GM10266 (cell line): Measurements from ENCODE around the gene SLC30A4.

Experiments used
- DNase-seq: peaks from one replicate; pipeline ENCODE4 v3.0.0; 2012; ENCODE audit errors: extremely low spot score
- CTCF ChIP-seq: IDR thresholded peaks from 2 replicates; pipeline ENCODE4 v1.5.1; 2012; ENCODE audit warnings: mild to moderate bottlenecking, low read depth; ENCODE audit not compliant: control insufficient read depth, insufficient read depth; ENCODE audit errors: missing control alignments

SLC30A4 gene

DNA sequence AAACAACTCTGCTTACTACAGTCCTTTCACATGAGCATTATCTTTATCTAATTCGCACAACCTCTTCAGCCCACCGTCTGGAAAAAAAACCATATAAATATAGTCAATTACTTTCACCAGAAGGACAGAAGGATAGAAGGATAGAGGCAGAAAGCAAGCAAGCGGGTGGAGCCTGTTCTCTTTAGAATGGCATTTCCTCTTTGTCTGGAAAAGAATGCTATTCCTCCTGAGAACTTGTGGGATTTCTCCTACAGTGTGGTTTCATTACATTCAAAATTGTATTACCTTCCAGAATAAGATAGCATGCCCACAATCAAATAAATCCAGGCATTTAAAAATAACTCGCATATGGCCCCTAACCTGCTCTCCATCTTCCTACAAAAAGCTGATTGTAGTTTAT is 23.1 kb downstream of the SLC30A4 start:
- DNase-seq, result no peak
- TF ChIP-seq CTCF, result no peak

DNA sequence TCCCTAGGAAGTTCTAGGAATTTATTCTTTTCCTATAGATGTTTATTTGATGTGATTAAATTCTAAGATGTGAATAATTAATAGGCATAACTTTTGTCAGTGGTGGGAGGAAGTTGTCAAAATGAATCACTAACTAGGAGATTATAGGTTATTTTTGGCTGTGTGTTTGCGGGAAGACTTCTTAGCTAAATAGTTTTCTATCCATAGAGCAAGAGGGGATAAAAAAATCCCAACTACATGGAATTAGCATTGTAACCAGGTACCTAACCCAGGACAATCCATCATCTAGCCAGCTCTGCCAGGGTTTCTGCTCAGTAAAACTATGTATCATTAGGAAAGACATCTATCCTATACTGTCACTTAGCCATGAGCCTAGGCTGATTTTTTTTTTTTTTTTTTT is 23.9 kb downstream of the SLC30A4 start:
- TF ChIP-seq CTCF, result no peak

DNA sequence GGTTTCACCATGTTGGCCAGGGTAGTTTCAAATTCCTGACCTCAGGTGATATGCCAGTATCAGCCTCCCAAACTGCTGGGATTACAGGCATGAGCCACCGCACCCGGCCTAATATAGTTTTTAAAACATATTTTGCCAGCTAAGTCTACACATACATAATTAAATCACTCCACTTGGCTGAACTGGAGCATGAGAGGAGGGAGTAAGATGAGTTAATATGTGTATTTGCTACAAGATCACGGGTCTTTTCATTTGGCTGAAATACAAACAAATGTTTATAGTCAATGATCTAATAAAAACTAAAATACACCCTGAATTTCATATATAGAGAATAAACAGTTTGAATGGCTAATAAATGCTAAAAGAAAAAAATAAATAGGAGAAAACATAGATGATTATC is 25.3 kb downstream of the SLC30A4 start:
- no peak for TF ChIP-seq CTCF
- no peak for DNase-seq

More for the DNA sequence above, 23.9 kb downstream of the SLC30A4 start:
- no peak for DNase-seq

GRCh38 chr15:45496658-45497057 is 25.9 kb downstream of the SLC30A4 start:
- TF ChIP-seq CTCF, result no peak
- DNase-seq, result no peak

DNA sequence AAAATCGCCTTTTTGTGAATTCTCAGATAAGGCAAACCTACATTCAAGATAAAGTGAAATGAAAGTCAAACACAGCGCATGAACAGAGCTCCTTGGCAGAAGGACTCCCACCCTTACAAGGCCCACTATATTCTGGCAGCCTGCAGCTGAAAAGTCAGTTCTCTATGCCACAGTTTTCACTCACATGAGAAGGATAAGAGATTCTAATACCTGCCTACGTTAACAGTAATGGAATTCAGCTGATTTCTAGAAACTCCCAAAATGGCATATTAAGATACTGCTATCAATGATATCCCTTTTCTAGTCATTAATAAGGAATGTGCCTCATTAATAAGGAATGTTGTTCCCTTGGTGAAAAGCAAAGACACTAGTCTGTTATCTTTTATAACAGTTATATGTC is 27.0 kb downstream of the SLC30A4 start:
- no peak for DNase-seq
- TF ChIP-seq CTCF, result no peak

- DNase-seq, result no peak
- no peak for TF ChIP-seq CTCF
These were observed 32.8 kb downstream of the SLC30A4 start for GRCh38 chr15:45489690-45490238.

GRCh38 chr15:45486317-45486716 is 36.2 kb downstream of the SLC30A4 start:
- DNase-seq, result no peak
- TF ChIP-seq CTCF, result no peak

DNA sequence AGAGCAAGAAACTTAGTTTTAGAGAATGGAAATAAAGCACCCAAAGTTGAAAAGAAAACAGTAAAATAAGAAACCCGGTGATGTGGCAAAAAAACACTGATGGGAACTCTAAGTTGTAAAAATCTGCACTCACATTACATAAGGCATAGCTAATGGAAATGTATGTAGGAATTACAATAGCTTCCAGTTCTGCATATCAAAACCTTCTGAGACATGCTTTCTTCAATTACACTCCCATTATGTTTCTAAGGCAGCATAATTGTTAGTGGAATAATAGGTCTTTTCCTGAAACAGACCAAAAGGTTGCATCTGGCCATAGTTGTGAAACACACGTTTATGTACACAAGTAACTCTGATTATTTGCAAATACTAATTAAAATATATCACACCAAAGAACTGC is 41.4 kb downstream of the SLC30A4 start:
- TF ChIP-seq CTCF, result no peak

More for the DNA sequence above, 41.4 kb downstream of the SLC30A4 start:
- no peak for DNase-seq
